ENCODE results near the gene EPHA4.

The EPHA4 gene

GRCh38 chr2:221388891-221389290 is 183.2 kb downstream of the EPHA4 start:
- TF ChIP-seq TEAD4 (IDR thresholded peaks at IDR 0.05) (no peak), TCF12 (IDR thresholded peaks at IDR 0.05; ENCODE audit: low read depth) (no peak), YY1 (IDR thresholded peaks at IDR 0.05; ENCODE audit: low read depth) (no peak), ZBTB7A (IDR thresholded peaks at IDR 0.05; ENCODE audit: low read depth) (no peak), EP300 (IDR thresholded peaks at IDR 0.05; ENCODE audit: borderline replicate concordance) (no peak), TAF1 (IDR thresholded peaks at IDR 0.05; ENCODE audit: low read depth) (no peak), CEBPB (IDR thresholded peaks at IDR 0.05) (no peak), FOXM1 (IDR thresholded peaks at IDR 0.05; ENCODE audit: borderline replicate concordance, low read depth) (no peak), REST (IDR thresholded peaks at IDR 0.05; ENCODE audit: low read depth) (no peak)
- TF ChIP-seq, protein P1, sequence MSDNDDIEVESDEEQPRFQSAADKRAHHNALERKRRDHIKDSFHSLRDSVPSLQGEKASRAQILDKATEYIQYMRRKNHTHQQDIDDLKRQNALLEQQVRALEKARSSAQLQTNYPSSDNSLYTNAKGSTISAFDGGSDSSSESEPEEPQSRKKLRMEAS (IDR thresholded peaks at IDR 0.05) = no peak

DNA sequence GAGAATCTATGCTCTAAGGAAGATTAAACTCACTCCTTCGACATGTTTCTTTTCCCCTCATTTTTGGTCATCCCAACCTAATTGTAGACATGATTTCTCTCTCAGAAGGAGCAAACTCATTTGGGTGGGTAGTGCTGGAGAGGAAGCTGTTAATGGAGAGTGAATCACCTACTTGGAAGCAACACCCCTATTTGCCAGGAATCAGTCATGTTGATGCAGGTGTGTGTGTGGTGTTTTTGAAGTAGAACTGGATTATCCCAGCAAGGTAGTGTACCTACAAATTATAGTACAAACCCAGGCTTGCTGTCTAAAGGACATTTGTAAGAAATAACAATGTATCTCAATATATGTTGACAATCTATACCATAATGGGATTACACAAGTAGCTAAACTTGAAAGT is 186.4 kb downstream of the EPHA4 start:
- TF ChIP-seq REST (IDR thresholded peaks at IDR 0.05; ENCODE audit: low read depth) = no peak
- no peak for TF ChIP-seq TEAD4 (IDR thresholded peaks at IDR 0.05)
- no peak for TF ChIP-seq YY1 (IDR thresholded peaks at IDR 0.05; ENCODE audit: low read depth)

GRCh38 chr2:221381928-221382488 is 190.1 kb downstream of the EPHA4 start:
- TF ChIP-seq TAF1 (IDR thresholded peaks at IDR 0.05; ENCODE audit: low read depth) (no peak), NFIC (IDR thresholded peaks at IDR 0.05) (no peak), REST (IDR thresholded peaks at IDR 0.05; ENCODE audit: low read depth) (no peak)

DNA sequence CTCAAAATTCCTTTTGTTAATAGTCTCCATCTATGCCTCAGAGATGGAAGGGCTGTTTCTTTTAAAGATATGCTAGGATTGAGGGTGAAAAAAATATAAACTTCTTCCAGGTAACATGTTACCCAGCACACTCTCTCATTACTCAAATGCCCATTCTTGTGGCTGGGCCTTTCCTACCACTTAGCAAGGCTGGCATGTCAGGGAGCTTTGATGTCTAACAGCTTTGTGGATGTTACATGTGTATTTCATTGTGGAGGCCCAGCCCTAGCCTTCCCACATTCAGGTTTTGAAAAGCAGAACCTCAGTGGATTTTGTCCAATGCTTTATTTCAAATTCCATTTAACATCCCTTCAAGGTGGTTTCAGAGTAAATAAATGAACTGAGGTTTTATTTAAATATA is 191.4 kb downstream of the EPHA4 start:
- TF ChIP-seq TCF12 (IDR thresholded peaks at IDR 0.05; ENCODE audit: low read depth) (no peak), EP300 (IDR thresholded peaks at IDR 0.05; ENCODE audit: borderline replicate concordance) (no peak), CEBPB (IDR thresholded peaks at IDR 0.05) (no peak), RAD21 (IDR thresholded peaks at IDR 0.05; ENCODE audit: low read depth) (no peak), FOXM1 (IDR thresholded peaks at IDR 0.05; ENCODE audit: borderline replicate concordance, low read depth) (no peak), TAF1 (IDR thresholded peaks at IDR 0.05; ENCODE audit: low read depth) (no peak)
- TF ChIP-seq, protein P1 (IDR thresholded peaks at IDR 0.05) = no peak

DNA sequence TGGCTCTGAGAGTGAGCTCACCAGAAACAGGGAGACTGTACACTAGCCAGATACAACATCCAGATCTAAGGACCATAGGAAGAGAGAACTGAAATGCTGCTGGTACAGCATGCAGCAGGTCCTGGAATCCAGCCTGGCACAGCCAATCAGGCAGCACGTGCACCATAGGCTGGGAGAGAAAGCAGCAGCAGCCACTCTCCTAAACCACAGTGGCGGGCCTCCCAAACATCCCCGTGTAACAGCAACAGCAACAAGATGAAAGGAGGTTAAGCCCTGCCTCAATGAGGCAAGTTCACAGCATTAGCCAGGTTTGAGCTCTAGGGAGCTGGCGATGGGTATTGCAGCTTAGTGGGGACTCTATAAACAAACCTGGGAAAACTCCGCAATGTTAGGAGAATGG is 192.0 kb downstream of the EPHA4 start:
- TF ChIP-seq, protein P1 (IDR thresholded peaks at IDR 0.05) = no peak
- TF ChIP-seq RAD21 (IDR thresholded peaks at IDR 0.05; ENCODE audit: low read depth) (no peak), TCF12 (IDR thresholded peaks at IDR 0.05; ENCODE audit: low read depth) (no peak), TAF1 (IDR thresholded peaks at IDR 0.05; ENCODE audit: low read depth) (no peak), YY1 (IDR thresholded peaks at IDR 0.05; ENCODE audit: low read depth) (no peak), FOXM1 (IDR thresholded peaks at IDR 0.05; ENCODE audit: borderline replicate concordance, low read depth) (no peak), CEBPB (IDR thresholded peaks at IDR 0.05) (no peak), EGR1 (IDR thresholded peaks at IDR 0.05) (no peak), NFIC (IDR thresholded peaks at IDR 0.05) (no peak), ZBTB7A (IDR thresholded peaks at IDR 0.05; ENCODE audit: low read depth) (no peak), TEAD4 (IDR thresholded peaks at IDR 0.05) (no peak), EP300 (IDR thresholded peaks at IDR 0.05; ENCODE audit: borderline replicate concordance) (no peak), CREB1 (IDR thresholded peaks at IDR 0.05; ENCODE audit: low read depth) (no peak)
- TF ChIP-seq, protein P2, sequence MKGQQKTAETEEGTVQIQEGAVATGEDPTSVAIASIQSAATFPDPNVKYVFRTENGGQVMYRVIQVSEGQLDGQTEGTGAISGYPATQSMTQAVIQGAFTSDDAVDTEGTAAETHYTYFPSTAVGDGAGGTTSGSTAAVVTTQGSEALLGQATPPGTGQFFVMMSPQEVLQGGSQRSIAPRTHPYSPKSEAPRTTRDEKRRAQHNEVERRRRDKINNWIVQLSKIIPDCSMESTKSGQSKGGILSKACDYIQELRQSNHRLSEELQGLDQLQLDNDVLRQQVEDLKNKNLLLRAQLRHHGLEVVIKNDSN (IDR thresholded peaks at IDR 0.05) = no peak
